ENCODE data around the gene ROR2.
"Not testable (repeated sequence)": the region's sequence is repeated elsewhere in the genome, so short reads cannot be mapped to it uniquely, and the experiment has no call there.

Gene ROR2

GRCh38 chr9:91920630-91921350 is 29.2 kb downstream of the ROR2 start:
- DNase-seq: no peak

- DNase-seq: no peak
Observed at GRCh38 chr9:91919621-91920020, 30.4 kb downstream of the ROR2 start.

GRCh38 chr9:91917436-91917835 is 32.6 kb downstream of the ROR2 start:
- no peak for DNase-seq

- no peak for DNase-seq
Observed at GRCh38 chr9:91915524-91916263, 34.3 kb downstream of the ROR2 start.

GRCh38 chr9:91914937-91915336 is 35.1 kb downstream of the ROR2 start:
- no peak for DNase-seq

GRCh38 chr9:91914404-91914803 is 35.6 kb downstream of the ROR2 start:
- DNase-seq: no peak

- DNase-seq: no peak
Observed at GRCh38 chr9:91913986-91914385, 36.0 kb downstream of the ROR2 start.

GRCh38 chr9:91913096-91913495 is 36.9 kb downstream of the ROR2 start:
- no peak for DNase-seq

- DNase-seq: no peak
Observed at GRCh38 chr9:91911657-91912056, 38.4 kb downstream of the ROR2 start.

- DNase-seq: not testable (repeated sequence)
Observed at GRCh38 chr9:91909256-91909655, 40.8 kb downstream of the ROR2 start.

GRCh38 chr9:91908746-91909145 is 41.3 kb downstream of the ROR2 start:
- DNase-seq: no peak

GRCh38 chr9:91908293-91908623 is 41.8 kb downstream of the ROR2 start:
- no peak for DNase-seq

- no peak for DNase-seq
Observed at GRCh38 chr9:91907484-91908292, 42.3 kb downstream of the ROR2 start.

- no peak for DNase-seq
Observed at GRCh38 chr9:91905991-91906469, 44.0 kb downstream of the ROR2 start.

GRCh38 chr9:91905237-91905650 is 44.8 kb downstream of the ROR2 start:
- no peak for DNase-seq

GRCh38 chr9:91904588-91905236 is 45.3 kb downstream of the ROR2 start:
- DNase-seq: no peak

GRCh38 chr9:91903126-91903911 is 46.7 kb downstream of the ROR2 start:
- no peak for DNase-seq

- no peak for DNase-seq
Observed at GRCh38 chr9:91902475-91903125, 47.4 kb downstream of the ROR2 start.

- no peak for DNase-seq
Observed at GRCh38 chr9:91900797-91901177, 49.2 kb downstream of the ROR2 start.

GRCh38 chr9:91900055-91900796 is 49.8 kb downstream of the ROR2 start:
- DNase-seq: peak; percentile 33

- no peak for DNase-seq
Observed at GRCh38 chr9:91899594-91899993, 50.4 kb downstream of the ROR2 start.
